GM12864 (cell line): ENCODE results near the gene ACMSD.

Source experiments
- DNase-seq: peaks from one replicate; pipeline ENCODE4 v3.0.0-alpha.2; 2011; ENCODE audit warnings: low read depth
- H3K4me3 ChIP-seq: 2 replicates; pipeline ENCODE4 v1.5.1; 2011; ENCODE audit warnings: mild to moderate bottlenecking, low read depth, low read length, control low read depth
- CTCF ChIP-seq: IDR thresholded peaks from 2 replicates; pipeline ENCODE4 v1.5.1; 2011; ENCODE audit warnings: low read depth, mild to moderate bottlenecking, moderate library complexity, low read length, control low read depth, inconsistent platforms; ENCODE audit errors: missing control alignments

The ACMSD gene

GRCh38 chr2:134838143-134838620 is at the start of gene ACMSD:
ACMSD (plus strand) TSS chr2:134838616; CDS start chr2:134838683, 67 bp downstream.
- DNase-seq, result no peak
- TF ChIP-seq CTCF, result no peak
- H3K4me3 ChIP-seq, result no peak within 1 kb of the TSS

DNA sequence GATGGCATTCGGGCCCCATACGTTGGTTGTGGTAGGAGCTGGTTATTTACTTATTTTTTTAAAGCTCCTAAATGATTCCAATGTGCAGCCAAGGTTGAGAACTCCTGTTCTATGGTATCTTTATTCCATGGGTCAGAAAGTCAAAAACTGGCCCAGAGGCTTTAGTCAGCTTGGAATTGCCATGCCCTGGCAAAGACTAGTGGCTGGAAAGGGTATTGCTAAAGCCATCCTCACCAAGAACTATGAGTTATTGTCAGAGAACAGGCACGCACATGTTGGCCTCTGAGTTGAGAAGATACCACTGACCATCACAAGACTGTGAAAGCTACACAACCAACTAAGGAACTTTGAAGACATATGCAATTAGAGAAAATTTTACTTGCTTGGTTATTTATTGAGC is 47.9 kb upstream of the ACMSD start:
- no peak overlapping the region for H3K4me3 ChIP-seq
- TF ChIP-seq CTCF, result peak; percentile 53
- DNase-seq, result no peak

DNA sequence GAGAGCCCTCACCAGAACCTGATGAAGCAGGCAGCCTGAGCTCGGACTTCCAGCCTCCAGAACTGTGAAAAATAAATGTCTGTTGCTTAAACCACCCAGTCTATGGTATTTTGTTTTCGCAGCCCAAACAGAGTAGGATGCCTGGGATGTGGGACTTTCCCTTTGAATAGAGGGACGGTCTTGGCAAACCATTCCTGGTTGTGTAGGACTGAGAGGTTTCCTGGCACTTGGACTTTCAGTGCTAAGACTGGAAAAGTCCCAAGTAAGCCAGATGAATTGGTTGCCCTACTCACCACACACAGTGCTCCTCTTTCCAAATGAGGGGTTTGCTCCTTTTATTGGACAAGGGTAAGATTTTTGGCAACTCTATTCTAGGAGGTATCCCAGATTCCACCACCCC is 46.8 kb upstream of the ACMSD start:
- no peak for DNase-seq
- TF ChIP-seq CTCF, result no peak

DNA sequence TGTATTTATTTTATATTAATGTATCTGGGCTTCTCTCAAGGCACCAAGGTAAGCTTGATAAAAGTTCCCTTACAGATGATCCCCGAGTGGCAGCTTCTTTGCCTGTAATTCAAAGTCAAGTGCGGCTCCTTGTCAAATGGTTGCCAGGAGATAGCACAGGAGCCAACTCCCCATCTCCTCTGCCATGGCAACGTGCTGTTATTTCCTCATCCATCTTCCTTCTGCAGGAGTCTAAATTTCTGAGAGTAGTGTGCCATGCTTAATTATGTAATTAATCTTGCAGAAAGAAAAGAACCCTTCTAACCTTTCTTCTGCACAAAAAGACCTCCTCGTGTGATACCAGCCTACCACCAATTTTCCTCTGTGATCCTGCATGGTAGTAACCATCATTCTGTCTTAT is 46.2 kb upstream of the ACMSD start:
- DNase-seq, result no peak
- no peak for TF ChIP-seq CTCF
- H3K4me3 ChIP-seq, result no peak overlapping the region

More for the DNA sequence above, 46.8 kb upstream of the ACMSD start:
- no peak overlapping the region for H3K4me3 ChIP-seq

DNA sequence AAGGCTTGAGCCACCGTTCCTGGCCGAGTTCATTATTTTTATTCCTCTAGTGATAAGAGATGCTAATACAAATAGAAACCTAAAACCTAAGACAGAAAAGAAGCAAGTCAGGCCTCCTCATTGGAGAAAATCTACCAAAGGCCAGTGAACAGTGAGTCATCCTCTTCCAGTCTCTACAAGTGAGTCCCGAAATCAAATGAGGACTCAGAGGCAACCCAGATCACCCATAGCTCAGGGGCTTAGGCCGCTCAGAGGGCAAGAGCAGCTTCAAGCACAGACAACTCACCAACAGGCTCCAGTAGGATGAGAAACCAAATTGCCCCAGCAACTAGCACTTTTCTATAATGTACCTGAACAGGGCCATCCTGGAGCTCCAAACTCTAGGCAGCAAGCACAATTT is 42.7 kb upstream of the ACMSD start:
- H3K4me3 ChIP-seq, result no peak overlapping the region
- TF ChIP-seq CTCF, result no peak
- DNase-seq, result no peak

DNA sequence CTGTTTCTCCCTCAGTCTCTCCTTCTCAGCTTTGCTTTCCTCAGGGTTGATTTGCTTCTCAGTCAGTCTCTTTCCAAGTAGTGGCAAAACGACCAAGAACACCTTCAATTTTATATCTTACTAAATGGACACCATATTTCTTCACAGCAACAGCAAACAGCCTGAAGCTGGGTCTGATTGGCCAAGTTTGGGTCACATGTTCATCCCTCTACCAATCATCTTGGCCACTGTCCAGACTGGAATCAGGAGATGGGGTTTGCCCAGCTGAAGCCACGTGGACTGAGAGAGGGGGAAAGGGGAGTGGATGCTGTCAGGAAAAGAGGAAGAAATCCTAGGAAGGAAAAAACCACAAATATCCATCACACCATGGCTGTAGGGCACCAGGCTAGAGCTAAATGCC is 42.0 kb upstream of the ACMSD start:
- TF ChIP-seq CTCF, result no peak
- H3K4me3 ChIP-seq, result no peak overlapping the region
- DNase-seq, result no peak

DNA sequence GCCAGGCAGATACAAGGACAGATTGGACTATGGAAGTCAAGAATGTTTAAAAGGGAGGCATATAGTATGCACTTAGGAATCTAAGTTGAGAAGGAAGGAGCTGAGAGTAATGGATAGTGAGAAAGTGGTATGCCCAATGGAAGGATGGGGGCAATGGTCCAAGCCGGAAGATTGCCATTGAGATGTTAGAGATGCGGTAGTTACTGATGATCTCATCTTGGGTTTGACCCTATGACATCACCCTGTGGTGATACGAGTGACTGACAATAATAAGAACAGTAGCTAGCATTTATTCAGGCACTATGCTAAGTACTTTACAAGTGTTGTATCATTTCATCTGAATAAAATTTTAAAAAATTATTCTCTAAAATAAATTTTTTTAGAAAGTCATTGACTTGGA is 38.5 kb upstream of the ACMSD start:
- no peak for DNase-seq
- TF ChIP-seq CTCF, result no peak
- no peak overlapping the region for H3K4me3 ChIP-seq
